NB4 (cell line): ENCODE results near the gene NECAB2.

ENCODE experiments used
- DNase-seq: peaks from one replicate; pipeline ENCODE4 v3.0.0; 2010; ENCODE audit warnings: low read depth
- H3K4me3 ChIP-seq: one replicate; pipeline ENCODE4 v1.5.1; 2011; ENCODE audit warnings: mild to moderate bottlenecking, low read depth, low read length, moderate library complexity
- MAX ChIP-seq: IDR thresholded peaks from 2 replicates; pipeline ENCODE4 v1.6.1; 2011; ENCODE audit warnings: low read depth, low read length
- MYC ChIP-seq: IDR thresholded peaks from 2 replicates; pipeline ENCODE4 v1.6.1; 2011; ENCODE audit warnings: low read depth, low read length
- POLR2A ChIP-seq: IDR thresholded peaks from 2 replicates; pipeline ENCODE4 v1.6.1; 2011; ENCODE audit warnings: mild to moderate bottlenecking; ENCODE audit not compliant: insufficient read length; ENCODE audit errors: extremely low read depth
- TF ChIP-seq, protein P1 (sequence below): IDR thresholded peaks from one replicate; pipeline ENCODE4 v1.5.1; 2012; ENCODE audit warnings: low read depth, low read length

Gene NECAB2

GRCh38 chr16:84049403-84050060, 81.5 kb downstream of the NECAB2 start:
- no peak for TF ChIP-seq MYC
- TF ChIP-seq, protein P1, sequence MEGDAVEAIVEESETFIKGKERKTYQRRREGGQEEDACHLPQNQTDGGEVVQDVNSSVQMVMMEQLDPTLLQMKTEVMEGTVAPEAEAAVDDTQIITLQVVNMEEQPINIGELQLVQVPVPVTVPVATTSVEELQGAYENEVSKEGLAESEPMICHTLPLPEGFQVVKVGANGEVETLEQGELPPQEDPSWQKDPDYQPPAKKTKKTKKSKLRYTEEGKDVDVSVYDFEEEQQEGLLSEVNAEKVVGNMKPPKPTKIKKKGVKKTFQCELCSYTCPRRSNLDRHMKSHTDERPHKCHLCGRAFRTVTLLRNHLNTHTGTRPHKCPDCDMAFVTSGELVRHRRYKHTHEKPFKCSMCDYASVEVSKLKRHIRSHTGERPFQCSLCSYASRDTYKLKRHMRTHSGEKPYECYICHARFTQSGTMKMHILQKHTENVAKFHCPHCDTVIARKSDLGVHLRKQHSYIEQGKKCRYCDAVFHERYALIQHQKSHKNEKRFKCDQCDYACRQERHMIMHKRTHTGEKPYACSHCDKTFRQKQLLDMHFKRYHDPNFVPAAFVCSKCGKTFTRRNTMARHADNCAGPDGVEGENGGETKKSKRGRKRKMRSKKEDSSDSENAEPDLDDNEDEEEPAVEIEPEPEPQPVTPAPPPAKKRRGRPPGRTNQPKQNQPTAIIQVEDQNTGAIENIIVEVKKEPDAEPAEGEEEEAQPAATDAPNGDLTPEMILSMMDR, result no peak
- no peak for TF ChIP-seq MAX
- TF ChIP-seq POLR2A, result no peak
- no peak for DNase-seq
- H3K4me3 ChIP-seq, result no peak overlapping the region

GRCh38 chr16:84050316-84050715, 82.3 kb downstream of the NECAB2 start:
- no peak for DNase-seq
- TF ChIP-seq MYC, result no peak
- no peak for TF ChIP-seq MAX
- TF ChIP-seq POLR2A, result no peak
- TF ChIP-seq, protein P1, result no peak
- no peak overlapping the region for H3K4me3 ChIP-seq

DNA sequence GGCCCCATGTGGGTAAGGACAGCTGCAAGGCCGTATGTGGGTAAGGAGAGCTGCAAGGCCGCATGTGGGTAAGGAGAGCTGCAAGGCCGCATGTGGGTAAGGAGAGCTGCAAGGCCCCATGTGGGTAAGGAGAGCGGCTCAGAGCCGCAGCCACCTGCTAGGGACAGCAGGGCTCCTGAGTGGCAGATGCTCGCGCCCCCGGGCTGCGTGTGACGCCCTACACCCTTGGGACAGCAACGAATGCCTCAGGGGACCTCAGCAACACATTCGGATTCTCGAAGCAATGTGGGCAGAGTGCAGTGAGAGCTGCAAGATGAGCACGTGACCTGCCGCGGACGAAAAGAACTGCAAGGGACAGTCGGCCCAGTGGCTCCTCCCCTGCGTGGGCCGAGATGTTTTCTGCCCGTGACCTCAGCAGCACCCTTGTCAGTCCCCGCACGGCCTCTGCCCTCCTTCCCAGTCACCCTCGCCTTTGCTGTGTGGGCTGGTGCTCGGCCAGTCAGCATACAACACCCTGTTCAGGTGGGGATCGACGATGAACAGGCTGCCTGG, 84.1 kb downstream of the NECAB2 start:
- H3K4me3 ChIP-seq, result no peak overlapping the region
- no peak for DNase-seq
- TF ChIP-seq POLR2A, result no peak
- TF ChIP-seq MYC, result no peak
- TF ChIP-seq, protein P1, result no peak
- no peak for TF ChIP-seq MAX
